GM19463 (cell line): Measurements from ENCODE around the gene NCOA4.
"Not testable (repeated sequence)": the region's sequence is repeated elsewhere in the genome, so short reads cannot be mapped to it uniquely, and the experiment has no call there.

Experiments used
- ATAC-seq: cut with Tn5 transposase; IDR thresholded peaks from one replicate; pipeline ENCODE4 v1.9.1; 2021; ENCODE audit warnings: mild to moderate bottlenecking, moderate library complexity; ENCODE audit not compliant: unreplicated experiment

The NCOA4 gene

GRCh38 chr10:46030091-46030937, at the start of gene NCOA4:
NCOA4 (minus strand) TSS chr10:46030623; CDS start chr10:46016680, 13,943 bp downstream.
- peak; percentile 96 for ATAC-seq

- no peak for ATAC-seq
These were observed 49.6 kb upstream of the NCOA4 start for GRCh38 chr10:46079831-46080585.

GRCh38 chr10:46077731-46078413, 47.4 kb upstream of the NCOA4 start:
- no peak for ATAC-seq

- no peak for ATAC-seq
These were observed 46.7 kb upstream of the NCOA4 start for GRCh38 chr10:46077141-46077554.

GRCh38 chr10:46075869-46076268, 45.4 kb upstream of the NCOA4 start:
- ATAC-seq: no peak

GRCh38 chr10:46074196-46074946, 43.9 kb upstream of the NCOA4 start:
- ATAC-seq: no peak

- no peak for ATAC-seq
These were observed 43.1 kb upstream of the NCOA4 start for GRCh38 chr10:46073564-46073963.

- no peak for ATAC-seq
These were observed 40.3 kb upstream of the NCOA4 start for GRCh38 chr10:46070749-46071148.

GRCh38 chr10:46069771-46070463, 39.5 kb upstream of the NCOA4 start:
- no peak for ATAC-seq

- no peak for ATAC-seq
These were observed 38.5 kb upstream of the NCOA4 start for GRCh38 chr10:46068905-46069304.

- no peak for ATAC-seq
These were observed 37.7 kb upstream of the NCOA4 start for GRCh38 chr10:46068117-46068516.

- no peak for ATAC-seq
These were observed 33.9 kb upstream of the NCOA4 start for GRCh38 chr10:46064269-46064817.

- no peak for ATAC-seq
These were observed 32.5 kb upstream of the NCOA4 start for GRCh38 chr10:46062723-46063428.

GRCh38 chr10:46060706-46061105, 30.3 kb upstream of the NCOA4 start:
- no peak for ATAC-seq

- not testable (repeated sequence) for ATAC-seq
These were observed 27.5 kb upstream of the NCOA4 start for GRCh38 chr10:46057927-46058326.

- ATAC-seq: no peak
These were observed 26.6 kb upstream of the NCOA4 start for GRCh38 chr10:46057038-46057437.

GRCh38 chr10:46055771-46056170, 25.3 kb upstream of the NCOA4 start:
- no peak for ATAC-seq

- ATAC-seq: no peak
These were observed 23.4 kb upstream of the NCOA4 start for GRCh38 chr10:46053534-46054434.
